ENCODE results near the gene FAAH.

FAAH gene

DNA sequence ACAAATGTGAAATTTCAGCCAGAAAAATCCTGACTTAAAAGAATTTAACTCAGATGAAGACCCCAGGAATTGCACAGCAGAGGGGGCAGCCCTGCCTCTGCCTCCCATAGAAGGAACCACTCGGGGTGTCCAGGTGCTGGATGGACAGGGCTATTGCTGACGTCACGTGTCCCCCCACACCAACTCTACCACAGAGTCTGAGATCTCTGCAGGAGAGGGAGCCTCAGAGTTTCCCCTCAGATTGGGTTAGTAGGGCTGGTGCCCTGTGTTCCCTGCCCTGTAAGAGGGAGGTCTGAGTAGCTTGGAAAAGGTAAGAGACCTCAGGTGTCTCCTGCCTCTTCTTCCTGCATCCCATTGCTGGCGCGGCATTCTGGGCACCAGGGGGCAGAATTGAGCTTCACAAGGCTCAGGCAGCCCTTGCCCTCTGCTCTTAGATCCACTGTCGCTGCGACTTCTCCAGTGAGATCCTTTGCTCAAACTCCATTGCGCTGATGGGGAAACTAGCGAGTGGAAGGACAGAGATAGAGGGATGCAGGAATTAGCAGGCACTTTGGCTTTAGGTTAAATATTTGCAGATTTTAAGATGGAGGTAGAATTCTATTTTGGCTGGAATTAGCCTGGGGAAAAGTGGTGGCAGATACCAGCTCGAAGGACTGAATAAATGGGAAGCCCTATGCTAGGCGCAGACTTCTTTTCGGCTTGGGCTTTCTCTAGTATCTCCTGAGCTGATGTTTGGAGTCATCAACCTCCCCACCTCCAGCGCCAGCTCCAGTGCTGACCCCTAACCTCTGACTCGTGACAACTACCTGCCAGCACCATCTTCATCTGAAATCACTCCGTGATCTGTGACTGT, 52.8 kb downstream of the FAAH start:
- TF ChIP-seq, protein P1, sequence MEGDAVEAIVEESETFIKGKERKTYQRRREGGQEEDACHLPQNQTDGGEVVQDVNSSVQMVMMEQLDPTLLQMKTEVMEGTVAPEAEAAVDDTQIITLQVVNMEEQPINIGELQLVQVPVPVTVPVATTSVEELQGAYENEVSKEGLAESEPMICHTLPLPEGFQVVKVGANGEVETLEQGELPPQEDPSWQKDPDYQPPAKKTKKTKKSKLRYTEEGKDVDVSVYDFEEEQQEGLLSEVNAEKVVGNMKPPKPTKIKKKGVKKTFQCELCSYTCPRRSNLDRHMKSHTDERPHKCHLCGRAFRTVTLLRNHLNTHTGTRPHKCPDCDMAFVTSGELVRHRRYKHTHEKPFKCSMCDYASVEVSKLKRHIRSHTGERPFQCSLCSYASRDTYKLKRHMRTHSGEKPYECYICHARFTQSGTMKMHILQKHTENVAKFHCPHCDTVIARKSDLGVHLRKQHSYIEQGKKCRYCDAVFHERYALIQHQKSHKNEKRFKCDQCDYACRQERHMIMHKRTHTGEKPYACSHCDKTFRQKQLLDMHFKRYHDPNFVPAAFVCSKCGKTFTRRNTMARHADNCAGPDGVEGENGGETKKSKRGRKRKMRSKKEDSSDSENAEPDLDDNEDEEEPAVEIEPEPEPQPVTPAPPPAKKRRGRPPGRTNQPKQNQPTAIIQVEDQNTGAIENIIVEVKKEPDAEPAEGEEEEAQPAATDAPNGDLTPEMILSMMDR (IDR thresholded peaks at IDR 0.05; ENCODE audit: low read depth, low read length, missing control alignments) = peak; percentile 93
- DNase-seq (ENCODE audit: low read depth) = peak; percentile 41
- no peak overlapping the region for H3K4me3 ChIP-seq (ENCODE audit: low read depth, low read length)
- in situ Hi-C loops (cut with HindIII; ENCODE audit: low sequenced_read_pairs) = no loop called here

DNA sequence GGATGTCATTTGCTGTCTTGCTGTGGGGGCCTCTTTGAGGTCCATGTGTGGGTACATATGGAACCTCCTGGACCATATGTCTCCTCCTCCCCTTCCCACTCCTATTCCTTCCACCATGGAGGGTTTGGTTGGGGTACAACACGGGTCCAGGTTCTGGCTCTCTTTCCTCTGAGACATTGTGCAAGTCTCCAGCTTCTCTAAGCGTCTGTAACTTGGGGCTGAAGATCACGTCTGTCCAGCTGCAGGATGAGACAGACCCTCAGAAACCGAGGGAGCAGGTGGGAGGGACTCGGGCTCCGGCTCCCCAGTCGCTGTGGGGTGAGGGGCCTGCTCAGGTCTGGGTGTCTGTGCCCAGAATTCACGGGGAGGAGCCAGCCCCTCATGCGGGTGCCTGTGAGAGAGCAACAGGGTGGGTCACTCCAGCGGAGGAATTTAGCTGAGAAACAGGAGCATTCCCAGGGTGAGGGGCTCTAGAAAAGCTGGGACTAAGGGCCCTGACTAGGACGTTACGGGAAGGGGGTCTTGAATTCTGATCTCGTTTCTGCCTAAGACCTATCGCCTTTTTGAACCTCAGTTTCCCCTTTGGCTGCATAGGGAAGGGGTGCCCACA, 53.5 kb downstream of the FAAH start:
- TF ChIP-seq, protein P1 (IDR thresholded peaks at IDR 0.05; ENCODE audit: low read depth, low read length, missing control alignments) = no peak
- DNase-seq (ENCODE audit: low read depth) = no peak
- in situ Hi-C loops (cut with HindIII; ENCODE audit: low sequenced_read_pairs) = no loop called here
- no peak overlapping the region for H3K4me3 ChIP-seq (ENCODE audit: low read depth, low read length)

DNA sequence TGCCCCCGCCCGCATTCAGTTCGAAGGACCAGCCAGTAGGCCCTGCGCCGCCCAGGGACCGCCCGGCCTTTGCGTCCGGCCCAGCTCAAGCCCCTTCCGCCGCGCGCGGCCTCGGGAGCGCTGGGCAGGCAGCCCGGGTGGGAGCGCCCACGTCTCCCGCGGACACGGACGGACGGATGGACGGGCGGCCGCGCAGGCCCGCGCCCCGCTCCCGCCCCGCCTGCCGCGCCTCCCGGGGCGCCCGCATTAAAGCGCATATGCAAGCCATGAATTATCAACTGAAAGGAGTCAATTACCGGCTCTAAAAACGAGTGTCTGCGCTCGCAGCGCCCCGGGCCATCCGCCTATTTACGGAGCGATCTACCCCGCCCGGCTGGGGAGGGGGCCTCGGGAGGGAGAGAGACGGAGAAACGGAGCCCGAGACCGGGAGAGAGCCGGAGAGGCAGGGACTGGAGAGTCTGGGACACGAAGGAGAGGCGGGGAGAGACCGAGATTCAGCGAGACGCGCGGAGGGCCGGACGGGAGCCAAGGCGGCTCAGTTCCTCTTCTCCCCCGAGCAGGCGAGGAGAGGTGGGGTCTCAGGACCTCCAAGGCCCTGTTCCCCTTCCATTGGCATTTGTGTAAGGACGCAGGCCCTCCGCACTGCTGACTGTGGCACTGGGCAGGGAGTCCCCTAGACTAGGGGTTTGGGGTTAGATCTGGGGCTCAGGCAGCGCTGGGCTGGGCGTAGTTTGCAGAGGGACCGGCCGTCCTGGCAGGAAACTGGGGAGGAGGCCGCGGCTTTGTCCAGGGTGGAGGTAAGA, 54.2 kb downstream of the FAAH start:
- TF ChIP-seq, protein P1 (IDR thresholded peaks at IDR 0.05; ENCODE audit: low read depth, low read length, missing control alignments) = no peak
- in situ Hi-C loops (cut with HindIII; ENCODE audit: low sequenced_read_pairs) = no loop called here
- H3K4me3 ChIP-seq (ENCODE audit: low read depth, low read length) = no peak overlapping the region
- no peak for DNase-seq (ENCODE audit: low read depth)

DNA sequence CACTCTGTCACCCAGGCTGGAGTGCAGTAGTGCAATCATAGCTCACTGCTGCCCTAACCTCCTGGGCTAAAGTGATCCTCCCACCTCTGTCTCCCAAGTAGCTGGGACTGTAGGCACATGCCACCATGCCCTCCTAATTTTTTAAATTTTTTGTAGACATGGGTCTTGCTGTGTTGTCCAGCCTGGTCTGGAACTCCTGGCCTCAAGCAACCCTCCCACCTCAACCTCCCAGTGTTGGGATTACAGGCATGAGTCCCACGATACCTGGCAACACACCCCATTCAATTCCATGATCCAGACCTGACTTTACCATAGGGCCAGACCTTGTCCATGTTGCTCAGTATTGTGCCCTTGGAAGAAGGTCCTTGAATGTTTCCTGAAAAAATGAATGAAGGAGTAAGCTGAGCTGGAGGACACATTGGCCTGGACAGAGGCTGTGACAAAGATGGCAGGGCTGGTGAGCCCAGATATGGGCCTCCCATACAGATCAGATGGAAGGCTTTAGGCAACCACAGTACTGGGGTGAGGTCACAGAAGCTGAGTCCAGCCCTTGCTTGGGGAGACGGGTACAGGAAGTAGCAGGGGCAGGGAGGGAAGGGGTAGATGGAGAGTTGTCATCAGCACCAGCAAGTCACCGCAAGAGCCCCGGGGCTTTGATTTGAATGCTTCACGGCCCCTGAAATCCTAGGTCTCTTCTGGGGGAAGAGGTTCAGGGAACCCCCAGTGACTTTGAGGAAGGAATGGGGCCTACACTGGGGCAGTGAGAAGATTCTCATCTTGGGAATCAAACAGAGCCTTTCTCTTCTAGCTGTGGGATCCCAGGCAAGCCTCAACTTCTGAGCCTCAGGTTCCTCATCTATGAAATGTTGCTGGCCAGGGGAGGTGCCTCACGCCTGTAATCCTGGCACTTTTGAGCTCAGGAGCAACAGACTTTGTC, 55.4 kb downstream of the FAAH start:
- in situ Hi-C loops (cut with HindIII; ENCODE audit: low sequenced_read_pairs) = no loop called here
- H3K4me3 ChIP-seq (ENCODE audit: low read depth, low read length) = no peak overlapping the region
- TF ChIP-seq, protein P1 (IDR thresholded peaks at IDR 0.05; ENCODE audit: low read depth, low read length, missing control alignments) = no peak
- no peak for DNase-seq (ENCODE audit: low read depth)

DNA sequence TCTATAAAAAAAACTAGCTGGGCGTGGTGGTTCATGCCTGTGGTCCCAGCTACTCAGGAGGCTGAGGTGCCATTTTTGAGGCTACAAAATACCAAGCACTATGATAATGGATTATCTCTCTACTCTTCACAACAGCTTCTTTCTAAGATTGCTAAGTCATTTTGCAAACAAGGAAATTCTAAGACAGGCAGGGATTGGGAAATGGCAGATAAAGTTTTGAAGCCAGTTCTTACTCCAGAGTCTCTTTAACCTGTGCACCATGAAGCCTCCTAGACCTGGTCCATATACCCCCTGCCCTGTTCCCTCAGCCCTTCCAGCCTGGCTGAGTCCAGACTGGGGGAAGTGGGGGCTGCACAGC, 56.0 kb downstream of the FAAH start:
- H3K4me3 ChIP-seq (ENCODE audit: low read depth, low read length) = no peak overlapping the region
- DNase-seq (ENCODE audit: low read depth) = no peak
- TF ChIP-seq, protein P1 (IDR thresholded peaks at IDR 0.05; ENCODE audit: low read depth, low read length, missing control alignments) = no peak
- in situ Hi-C loops (cut with HindIII; ENCODE audit: low sequenced_read_pairs) = no loop called here
